Fibroblast of peridontal ligament (primary cell): Measurements from ENCODE around the gene C1orf87.
A peak's percentile ranks its signal among the peaks of the same experiment; 100 is the strongest.
"Not testable (repeated sequence)": the region's sequence is repeated elsewhere in the genome, so short reads cannot be mapped to it uniquely, and the experiment has no call there.

ENCODE experiments used
- DNase-seq: peaks from one replicate; pipeline ENCODE4 v3.0.0-alpha.2; 2010; ENCODE audit errors: extremely low read depth

The C1orf87 gene

DNA sequence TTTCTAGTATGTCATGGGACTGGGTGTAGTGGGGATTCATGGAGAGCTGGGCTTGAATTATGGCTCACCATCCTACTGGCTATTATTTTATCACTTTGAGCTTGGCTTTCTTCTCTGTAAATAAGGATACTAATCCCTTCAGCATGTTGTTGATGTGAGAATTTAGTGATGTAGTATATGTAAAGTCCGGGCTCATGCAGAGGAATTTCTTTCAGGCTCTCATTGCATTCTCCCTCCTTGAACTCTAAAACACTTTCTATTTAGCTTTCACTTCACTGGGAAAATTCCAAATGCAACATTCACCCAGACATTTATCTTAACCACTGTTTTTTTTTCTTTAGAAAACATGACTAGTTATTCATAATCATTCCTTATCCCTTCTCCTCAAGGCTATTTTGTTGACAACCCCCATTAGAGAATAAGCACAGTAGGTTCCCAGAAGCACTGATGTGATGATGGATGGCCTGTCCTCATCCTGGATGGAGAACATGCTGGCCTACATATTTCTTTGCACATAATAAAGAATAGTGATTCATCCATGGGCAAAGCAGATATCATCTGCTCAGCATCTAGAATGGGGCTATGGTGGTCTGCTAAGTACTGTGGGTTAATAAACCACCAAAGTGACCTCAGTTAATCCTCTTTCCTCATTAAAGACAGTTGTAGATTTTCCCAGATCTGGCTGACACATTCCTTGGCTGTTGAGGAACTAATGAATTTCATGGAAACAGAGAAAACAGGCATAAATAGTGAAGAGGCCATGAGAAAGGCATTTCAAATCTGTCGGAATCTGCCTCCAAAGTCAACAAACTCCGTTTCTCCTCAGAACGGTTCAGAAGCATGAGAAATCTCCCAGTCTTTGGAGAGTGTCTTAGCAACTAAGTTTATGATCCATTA, 79.0 kb downstream of the C1orf87 start:
- peak; percentile 85 for DNase-seq

DNA sequence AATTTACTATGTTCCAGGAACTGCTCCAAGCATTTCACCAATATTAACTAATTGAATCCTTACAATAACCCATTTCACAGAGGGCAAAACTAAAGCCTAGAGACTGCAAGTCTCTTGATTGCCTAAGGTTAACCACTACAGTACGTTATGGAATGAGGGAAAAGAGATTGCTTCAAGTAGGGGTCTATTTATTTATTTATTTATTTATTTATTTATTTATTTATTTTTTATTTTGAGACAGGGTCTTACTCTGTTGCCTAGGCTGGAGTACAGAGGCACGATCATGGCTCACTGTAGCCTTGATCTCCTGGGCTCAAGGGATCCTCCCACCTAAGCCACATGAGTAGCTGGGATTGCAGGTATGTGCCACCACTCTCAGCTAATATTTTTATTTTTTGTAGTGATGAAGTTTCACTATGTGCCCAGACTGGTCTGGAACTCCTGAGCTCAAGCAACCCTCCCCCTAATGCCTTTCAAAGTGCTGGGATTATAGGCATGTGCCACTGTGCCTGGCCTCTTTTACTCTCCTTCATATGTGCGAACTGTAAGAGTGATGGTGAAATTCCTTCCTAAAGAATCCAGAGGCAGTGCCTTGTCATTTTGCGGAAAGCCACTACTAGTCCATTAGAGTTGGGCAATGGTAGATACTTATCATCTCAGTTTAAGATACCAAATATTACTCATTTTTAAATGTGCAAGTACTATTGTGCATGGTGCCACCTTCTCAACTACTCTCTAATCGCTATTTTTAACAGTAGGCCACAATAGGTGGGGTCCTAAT, 81.3 kb downstream of the C1orf87 start:
- DNase-seq = no peak

DNA sequence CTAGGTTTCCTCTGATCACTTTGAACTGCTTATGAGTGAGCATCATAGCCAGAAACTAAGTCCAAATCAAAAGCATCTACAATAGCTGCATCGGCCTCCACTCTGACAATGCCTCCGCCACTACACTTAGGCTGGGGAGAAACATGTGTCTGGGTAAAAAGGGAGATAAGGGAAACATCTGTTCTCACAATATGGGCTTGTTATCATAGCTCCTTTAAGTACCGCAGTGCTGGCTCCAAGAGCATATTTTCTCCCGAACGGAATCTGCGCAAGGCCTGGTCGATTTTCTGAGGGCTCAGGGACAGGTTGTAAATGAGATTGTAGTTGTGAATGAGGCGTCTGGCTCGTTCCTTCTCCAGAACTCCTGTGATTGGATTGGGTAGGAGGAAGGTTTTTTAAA, 83.1 kb downstream of the C1orf87 start:
- DNase-seq = no peak

DNA sequence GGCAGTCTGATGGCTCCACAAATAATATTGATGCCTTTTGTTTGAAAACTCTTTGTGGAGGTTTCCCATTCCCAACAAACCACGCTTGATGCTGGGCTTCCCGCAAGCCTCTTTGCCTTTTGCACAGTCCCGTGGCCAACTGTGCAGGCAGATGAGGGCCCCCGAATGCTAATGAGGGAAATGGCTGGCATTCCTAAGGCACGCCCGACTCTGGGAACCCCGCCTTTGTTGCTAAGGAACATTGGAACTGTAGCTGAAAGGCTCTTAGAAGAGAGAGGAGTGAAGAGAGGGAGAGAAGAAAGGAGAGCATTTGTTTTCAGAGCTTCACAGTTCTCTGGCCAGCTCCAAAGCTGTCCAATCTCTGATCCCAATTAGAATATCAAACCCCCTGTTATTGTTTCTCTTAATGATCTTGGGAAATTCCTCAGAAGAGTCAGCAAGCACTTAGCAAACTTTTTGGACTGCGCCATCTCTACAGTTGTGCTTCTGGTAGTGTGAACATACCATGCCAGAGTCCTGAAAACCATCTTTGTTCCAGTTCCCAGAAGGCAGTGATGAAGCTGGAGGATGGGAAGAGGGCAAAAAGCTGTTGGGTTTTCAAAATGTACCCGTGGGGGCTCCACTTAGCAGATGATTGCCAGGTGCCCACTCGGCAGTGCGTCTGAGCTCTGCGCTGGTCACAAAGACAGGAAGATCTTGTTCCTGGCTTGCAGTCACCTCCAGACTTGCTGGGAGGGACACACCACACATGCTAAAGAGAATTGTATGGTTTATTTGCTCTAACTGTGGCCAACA, 86.9 kb downstream of the C1orf87 start:
- DNase-seq = peak; percentile 30

DNA sequence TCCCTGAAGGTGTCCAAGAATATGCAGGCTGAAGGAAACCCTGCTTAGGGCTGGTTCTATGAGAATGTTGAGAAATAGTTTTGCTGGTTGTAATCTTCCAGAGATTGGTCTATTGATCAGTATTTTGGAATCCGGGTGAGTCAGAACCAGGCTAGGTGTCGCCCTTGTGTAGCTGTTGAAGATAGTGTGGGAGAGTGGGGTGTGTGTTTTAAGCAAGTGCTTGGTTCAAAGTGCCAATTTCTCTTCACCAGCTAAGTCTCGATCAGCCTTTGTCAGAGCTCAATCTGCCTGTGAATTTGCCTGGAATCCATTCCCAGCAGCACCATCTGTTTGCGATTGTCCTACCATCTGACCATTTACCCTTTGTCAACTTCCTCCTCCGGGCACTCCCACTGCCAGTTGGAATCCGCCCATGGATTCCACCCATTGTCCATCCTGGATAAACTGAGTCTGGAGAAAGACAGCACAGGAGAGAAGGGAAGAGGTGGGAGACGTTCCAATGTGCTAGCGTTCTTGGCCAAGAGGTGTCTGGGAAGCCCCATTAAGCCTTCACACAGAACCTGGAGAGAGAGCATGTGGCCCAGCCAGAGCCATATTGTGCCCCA, 87.6 kb downstream of the C1orf87 start:
- peak; percentile 38 for DNase-seq

DNA sequence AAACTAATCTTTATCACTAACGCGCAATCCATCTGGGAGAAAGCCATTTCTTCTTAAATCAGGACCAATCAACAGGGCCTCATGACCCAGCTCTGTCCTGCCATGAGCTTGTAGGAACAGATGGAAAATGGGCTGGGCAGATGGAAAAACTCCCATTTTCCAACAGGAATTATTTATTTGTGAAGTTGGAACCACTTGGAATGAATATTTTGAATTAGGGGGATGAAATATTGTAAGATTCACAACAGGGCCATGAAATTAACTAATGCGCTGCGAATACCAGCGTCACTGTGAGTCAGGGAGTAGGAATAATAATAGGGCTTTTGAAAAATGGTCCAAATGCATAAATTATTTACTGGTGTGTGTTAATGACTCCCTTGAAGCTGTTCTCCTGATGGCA, 93.9 kb downstream of the C1orf87 start:
- DNase-seq = no peak

DNA sequence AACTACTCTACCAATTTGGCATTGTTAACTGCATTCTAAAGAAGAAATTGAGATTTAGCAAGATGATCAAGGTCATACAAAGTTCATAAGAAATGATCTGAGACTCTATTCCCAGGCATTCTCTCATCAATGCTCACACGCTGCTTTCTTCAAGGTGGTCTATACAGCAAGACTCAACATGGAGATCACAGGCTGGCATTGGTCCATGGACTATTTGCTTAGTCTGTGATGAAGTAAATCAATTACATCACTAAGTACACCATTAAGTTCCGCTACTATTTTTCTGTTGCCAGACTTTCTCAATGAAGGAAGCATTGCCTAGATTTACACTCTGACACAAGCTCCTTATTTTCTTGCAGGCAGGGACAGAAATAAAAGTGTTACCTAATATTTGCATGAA, 95.1 kb downstream of the C1orf87 start:
- DNase-seq = no peak

DNA sequence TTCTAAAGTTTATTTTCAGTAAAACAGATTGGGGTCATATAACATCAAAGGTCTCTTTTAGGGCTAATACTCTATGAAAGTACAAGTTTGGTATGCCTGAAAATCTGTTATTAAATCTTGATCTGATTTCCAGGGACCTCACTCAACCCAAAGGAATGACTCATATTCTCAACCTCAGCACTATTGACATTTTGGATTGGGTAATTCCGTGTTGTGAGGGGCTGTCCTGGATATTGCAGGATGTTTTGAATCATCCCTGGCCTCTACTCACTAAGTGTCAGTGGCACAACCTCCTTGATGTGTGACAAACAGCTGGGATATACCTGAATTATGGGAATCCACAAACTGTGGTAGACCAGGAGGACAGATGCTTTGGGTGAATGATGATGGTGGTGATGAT, 95.5 kb downstream of the C1orf87 start:
- DNase-seq = peak; percentile 58

DNA sequence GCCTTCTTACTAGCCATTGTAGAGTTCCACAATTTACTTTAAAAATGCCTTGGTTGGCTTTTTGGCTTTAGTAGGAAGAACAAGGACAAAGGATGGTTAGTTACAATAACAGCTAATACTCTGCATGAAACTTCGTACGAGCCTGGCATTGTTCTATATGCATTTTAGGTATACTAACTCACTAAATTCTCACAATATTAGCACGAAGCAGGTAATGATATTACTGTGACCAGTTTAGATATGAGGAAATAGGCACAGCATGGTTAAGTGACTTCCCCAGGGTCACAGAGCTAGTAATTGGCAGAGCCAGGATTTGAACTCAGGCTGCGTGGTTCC, 96.5 kb downstream of the C1orf87 start:
- no peak for DNase-seq

DNA sequence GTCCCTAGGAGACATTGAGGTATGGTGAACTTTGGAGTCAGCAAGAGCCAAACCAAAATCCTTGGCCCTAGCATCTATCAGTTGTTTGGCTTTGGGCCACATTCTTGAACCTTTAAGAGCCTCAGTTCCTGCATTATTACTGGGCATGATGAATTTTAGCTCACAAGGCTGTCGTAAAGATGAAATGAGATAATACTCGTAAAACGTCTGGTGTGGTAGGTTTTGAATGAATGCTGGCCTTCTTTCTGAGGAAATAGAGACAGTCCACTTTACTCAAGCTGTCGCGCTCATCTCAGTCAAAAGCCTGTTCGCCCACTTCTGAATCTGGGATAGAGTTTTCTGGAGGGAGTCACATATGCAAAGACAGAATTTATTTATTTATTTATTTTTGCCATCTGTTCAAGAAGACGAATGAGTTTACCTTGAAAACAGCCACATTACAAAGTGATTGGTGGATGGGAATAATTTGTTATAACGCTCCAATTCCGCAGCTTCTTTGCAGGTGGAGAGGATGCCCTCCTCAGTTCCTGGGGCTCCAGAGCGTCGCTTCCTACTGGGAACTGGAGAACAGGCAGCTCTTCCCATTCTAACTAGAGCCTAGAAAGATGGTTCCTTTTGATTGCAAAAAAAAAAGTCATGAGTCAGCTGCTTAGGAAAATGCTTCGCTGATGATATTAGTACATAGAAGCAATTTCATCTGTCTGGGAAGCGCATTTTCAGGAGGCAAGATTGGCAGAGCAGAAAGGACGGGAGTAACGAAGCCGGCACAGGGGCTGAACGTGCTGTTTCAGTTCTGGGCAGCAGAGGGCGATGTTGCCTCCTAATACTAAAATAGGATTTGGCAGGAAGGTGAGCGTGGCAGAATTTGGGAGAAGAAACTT, 97.1 kb downstream of the C1orf87 start:
- peak; percentile 79 for DNase-seq

DNA sequence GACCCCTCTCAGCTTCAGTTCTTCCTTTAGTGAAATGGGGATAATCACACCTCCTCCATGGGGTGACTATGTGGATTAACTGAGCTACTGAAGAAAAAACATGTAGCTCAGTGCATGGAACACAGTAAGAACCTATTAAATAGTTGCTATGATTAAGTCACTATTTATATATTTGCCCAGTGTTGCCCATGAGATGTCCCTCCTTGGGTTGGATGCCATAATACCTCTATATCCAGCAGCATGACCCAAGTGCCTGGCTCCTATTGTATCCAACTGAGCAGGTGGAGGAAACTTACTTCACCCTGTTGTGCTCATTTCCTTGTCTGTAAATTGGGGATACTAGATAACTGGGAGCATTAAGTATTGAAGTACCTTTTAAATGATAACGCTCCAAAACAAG, 99.9 kb downstream of the C1orf87 start:
- no peak for DNase-seq

DNA sequence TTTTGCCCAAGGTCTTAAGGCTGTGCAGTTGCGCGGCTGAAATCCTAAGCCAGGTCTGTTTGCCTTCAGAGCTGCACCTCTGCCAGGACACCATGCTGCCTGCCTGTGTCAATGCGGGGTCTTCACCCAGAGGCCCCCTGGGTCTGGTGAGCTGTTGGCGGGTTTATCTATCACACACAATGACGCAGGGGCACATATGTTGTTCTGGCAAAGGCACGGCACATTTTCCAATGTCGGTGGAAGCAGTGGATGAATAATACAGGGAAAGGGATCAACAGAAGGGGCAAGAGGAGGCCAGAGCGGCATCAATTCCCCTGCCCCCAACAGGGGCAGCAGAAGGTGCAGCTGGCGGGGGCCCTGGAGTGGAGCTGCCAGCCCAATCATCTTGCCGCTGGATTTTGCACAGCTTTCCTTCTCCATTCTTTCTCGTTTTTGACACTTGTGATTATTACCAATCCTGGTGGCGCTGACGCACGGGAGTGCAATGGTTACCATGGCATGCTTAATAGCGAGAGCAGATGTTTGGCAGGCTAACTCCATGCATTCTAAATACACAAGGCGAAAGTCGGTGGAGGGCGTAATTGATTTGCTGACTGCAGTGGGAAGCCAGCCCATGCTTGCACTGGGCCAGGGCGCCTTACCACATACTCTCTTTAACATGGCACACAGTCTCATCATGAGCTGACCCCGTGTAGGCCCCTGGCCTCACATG, 101.2 kb downstream of the C1orf87 start:
- no peak for DNase-seq

DNA sequence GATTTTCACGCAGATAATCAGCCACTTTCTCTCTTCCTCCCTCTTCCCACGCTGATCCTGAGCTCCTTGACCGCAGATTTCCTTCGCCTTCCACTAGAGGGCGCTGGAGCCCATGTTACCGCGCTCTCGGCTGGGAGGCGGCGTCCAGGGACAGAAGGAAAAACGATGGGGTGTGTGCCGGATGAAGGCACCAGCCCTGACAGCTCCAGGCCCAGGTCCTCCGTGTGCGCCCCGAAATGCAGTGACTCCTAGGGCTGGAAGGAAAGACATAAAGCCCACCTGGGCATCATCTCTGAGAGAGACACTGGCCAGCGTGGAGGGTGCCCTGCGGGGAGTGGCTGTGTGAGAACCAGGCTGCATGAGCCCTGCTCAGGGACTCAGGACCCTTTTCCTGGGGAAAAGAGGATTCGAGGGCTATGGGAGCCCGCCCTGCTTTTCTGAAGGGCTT, 102.1 kb downstream of the C1orf87 start:
- DNase-seq = peak; percentile 66

DNA sequence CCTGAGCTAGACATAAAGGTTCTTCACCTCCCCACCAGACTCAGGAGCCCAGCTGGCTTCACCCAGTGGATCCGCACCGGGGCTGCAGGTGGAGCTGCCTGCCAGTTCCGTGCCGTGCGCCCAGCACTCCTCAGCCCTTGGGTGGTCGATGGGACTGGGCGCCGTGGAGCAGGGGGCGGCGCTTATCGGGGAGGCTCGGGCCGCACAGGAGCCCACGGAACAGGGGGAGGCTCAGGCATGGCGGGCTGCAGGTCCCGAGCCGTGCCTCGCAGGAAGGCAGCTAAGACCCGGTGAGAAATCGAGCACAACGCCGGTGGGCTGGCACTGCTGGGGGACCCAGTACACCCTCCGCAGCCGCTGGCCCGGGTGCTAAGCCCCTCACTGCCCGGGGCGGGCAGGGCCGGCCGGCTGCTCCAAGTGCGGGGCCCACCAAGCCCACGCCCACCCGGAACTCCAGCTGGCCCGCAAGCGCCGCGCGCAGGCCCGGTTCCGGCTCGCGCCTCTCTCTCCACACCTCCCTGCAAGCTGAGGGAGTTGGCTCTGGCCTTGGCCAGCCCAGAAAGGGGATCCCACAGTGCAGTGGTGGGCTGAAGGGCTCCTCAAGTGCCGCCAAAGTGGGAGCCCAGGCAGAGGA, 103.9 kb downstream of the C1orf87 start:
- DNase-seq = not testable (repeated sequence)

DNA sequence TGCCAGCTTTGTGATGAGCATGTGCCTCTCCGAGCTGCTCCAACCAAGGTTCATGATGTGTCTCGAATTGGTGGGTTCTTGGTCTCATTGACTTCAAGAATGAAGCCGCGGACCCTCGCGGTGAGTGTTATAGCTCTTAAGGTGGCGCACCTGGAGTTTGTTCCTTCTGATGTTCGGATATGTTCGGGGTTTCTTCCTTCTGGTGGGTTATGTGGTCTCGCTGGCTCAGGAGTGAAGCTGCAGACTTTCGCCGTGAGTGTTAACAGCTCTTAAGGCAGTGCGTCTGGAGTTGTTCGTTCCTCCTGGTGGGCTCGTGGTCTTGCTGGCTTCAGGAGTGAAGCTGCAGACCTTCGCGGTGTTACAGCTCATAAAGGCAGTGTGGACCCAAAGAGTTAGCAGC, 104.8 kb downstream of the C1orf87 start:
- not testable (repeated sequence) for DNase-seq

DNA sequence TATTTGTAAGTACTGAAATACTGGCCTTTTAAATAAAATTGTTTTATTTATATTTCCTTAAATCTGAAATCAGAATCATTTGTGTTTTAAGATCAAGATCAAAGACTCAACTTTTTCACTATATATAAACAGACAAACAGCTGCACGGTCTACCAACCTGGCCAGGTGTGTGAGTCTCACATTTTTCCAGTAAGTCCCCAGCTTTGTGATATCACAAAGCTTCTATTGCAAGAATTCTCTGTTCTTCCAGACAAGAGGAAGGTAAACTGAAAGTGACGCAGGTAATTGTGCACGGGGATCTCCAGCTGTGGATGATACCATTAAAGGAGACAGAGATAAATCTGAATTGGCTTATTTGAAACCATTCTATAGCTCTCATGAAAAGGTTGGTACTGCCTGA, 105.8 kb downstream of the C1orf87 start:
- no peak for DNase-seq

DNA sequence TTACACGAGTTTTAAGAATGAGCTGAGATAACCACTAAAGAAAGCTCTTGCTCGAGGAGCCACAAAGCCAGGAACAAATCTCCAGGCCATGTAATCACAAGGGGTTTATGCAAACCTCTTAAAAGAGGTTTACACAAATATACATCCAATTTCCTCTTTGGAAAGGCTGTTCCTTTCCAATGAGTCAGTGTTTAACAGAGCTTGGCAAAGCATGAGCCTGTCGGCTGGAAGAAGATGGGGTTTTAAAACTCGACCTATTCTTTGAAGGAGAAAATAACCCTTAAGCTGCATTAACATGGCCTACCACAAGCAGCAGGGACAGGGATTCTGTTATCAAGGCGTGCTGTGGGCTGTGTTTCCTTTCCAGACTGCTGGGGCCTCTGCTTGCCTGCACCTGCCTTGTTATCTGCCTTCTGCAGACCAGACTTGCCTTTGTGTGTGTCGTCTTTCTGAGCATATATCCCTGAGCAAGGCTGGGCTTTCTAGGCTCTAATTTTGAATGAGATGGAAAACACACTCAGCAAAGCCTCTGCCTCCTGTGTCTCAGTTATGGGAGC, 106.4 kb downstream of the C1orf87 start:
- peak; percentile 92 for DNase-seq

DNA sequence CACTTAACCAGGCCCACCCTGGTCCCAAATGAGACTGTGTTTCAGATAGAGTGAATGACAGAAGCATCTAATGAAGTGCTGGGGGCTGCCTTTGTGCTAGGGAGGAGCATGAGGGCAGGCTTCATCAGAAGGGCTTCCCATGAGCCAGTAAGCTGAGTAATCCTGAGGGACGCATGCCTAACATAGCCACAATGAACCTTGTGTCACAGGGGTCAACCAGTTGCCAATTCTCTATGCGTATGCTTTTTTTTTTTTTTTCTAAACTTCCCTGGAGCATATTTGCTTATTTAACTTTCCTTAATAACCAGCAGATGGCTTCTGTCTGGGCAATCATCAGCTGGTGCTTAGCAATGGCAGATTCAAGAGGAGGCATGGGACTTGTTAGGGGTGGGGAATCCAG, 121.5 kb downstream of the C1orf87 start:
- peak; percentile 86 for DNase-seq

DNA sequence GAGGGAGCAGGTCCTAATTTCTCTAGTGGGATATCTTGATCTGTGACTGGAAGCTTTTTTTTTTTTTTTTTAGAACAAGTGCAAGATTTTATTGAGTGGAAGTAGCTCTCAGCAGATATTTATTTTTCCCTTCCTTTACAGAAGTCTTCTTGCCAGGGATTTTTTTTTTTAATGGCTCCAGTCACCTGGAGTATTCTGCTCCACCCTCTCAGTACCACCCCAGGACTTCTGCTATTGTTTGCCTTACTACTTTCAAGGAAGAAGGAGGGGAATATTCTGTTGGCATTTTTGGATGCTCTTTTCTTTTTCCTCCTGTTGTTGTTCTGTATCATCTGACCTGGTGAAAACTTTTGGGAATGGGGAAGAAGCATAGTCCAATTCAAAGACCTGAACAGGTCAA, 123.9 kb downstream of the C1orf87 start:
- no peak for DNase-seq
